Lower leg skin (tissue), 4 donors: ENCODE measurements around the gene MKLN1. TPM values are rescaled to one million over a fixed set of nuclear protein-coding genes. Genes with fewer than 3 reads are reported as not detected.

ENCODE experiments used
- DNase-seq, 2 donors: peaks; one replicate each; pipeline ENCODE4 v3.0.0-alpha.2; 2019; ENCODE audit warnings: low spot score in 2 of 2
- H3K4me3 ChIP-seq: fragments of 200-600 bp; sonication (generic); 2 replicates; pipeline ENCODE4 v1.5.1; 2017; ENCODE audit warnings: mild to moderate bottlenecking, low read depth; ENCODE audit not compliant: poor library complexity, severe bottlenecking
- POLR2A ChIP-seq, 2 donors: fragments of 450-650 bp; IDR thresholded peaks; one replicate each; pipeline ENCODE4 v1.6.1; 2016 to 2017; ENCODE audit warnings: antibody characterized with exemption in 2 of 2, mild to moderate bottlenecking in 1 of 2, moderate library complexity in 1 of 2
- WGBS, 2 donors: methylation state at CpG; one replicate each; pipeline ENCODE4 v1.1.5; 2018; 5-methylcytosine and 5-hydroxymethylcytosine counted together
- intact Hi-C: fragments of 100-400 bp; cut with DNase I; formaldehyde crosslinking; loops from one replicate; pipeline ENCODE4 v1.15.0; 2023; ENCODE audit warnings: low total_unique reads
- total RNA-seq, 4 donors: library from RNA; depleted of rRNA; stranded (reverse); fragments of >200 nt; gene quantifications; one replicate each; pipeline ENCODE4 v1.1.0, GENCODE V29; 2016
- TF ChIP-seq, protein P1 (sequence below), 3 donors: fragments of 450-650 bp; IDR thresholded peaks; one replicate each; pipeline ENCODE4 v1.5.1; 2016; ENCODE audit warnings: antibody characterized with exemption in 3 of 3, mild to moderate bottlenecking in 3 of 3, moderate library complexity in 2 of 3

MKLN1 gene
- total RNA-seq, 4 donors from 2014 or later = 25.7 to 37.8 (median 31.3) TPM

DNA sequence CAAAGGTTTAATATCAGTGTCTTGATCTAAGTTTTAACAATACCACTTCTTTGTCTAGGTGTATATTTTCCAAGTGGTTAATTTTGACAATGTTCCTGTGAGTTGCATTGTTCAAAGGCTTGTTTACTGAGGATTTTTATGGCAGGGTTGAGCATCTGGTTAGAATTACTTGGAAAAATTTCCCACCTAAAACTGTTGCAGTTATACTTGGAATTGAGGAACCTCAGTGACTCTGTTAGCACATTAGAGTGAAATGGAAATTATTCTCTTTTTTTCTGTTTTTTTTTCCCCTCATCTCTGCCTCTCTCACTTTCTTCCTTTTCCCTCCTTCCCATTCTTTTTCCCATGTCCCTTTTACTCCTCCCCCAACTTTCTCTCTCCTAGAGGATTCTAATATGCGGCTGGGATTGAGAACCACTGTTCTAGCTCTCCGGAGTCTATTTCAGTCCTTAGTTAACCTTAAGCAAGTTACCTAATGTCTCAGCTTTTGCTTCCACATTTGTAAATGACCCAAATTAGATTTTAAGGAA lies 121.8 kb downstream of the MKLN1 start:
- H3K4me3 ChIP-seq = no peak overlapping the region
- intact Hi-C loops = no loop called here
- TF ChIP-seq POLR2A (IDR thresholded peaks at IDR 0.05) = no peak
- TF ChIP-seq, protein P1, sequence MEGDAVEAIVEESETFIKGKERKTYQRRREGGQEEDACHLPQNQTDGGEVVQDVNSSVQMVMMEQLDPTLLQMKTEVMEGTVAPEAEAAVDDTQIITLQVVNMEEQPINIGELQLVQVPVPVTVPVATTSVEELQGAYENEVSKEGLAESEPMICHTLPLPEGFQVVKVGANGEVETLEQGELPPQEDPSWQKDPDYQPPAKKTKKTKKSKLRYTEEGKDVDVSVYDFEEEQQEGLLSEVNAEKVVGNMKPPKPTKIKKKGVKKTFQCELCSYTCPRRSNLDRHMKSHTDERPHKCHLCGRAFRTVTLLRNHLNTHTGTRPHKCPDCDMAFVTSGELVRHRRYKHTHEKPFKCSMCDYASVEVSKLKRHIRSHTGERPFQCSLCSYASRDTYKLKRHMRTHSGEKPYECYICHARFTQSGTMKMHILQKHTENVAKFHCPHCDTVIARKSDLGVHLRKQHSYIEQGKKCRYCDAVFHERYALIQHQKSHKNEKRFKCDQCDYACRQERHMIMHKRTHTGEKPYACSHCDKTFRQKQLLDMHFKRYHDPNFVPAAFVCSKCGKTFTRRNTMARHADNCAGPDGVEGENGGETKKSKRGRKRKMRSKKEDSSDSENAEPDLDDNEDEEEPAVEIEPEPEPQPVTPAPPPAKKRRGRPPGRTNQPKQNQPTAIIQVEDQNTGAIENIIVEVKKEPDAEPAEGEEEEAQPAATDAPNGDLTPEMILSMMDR (IDR thresholded peaks at IDR 0.05) = no peak
- no peak for DNase-seq
- WGBS, 2 donors = 93 to 98% methylated on average over 2 of the region's 2 CpGs

GRCh38 chr7:131454498-131454897 lies 126.8 kb downstream of the MKLN1 start:
- no peak for DNase-seq
- H3K4me3 ChIP-seq = no peak overlapping the region
- TF ChIP-seq, protein P1 (IDR thresholded peaks at IDR 0.05) = no peak
- TF ChIP-seq POLR2A (IDR thresholded peaks at IDR 0.05) = no peak
- intact Hi-C loops = no loop called here
- 96 to 97% methylated on average over 1 of the region's 1 CpG for WGBS, 2 donors

- 92 to 94% methylated on average over 2 of the region's 2 CpGs for WGBS, 2 donors
- no peak overlapping the region for H3K4me3 ChIP-seq
- DNase-seq = no peak
- intact Hi-C loops = no loop called here
- no peak for TF ChIP-seq POLR2A (IDR thresholded peaks at IDR 0.05)
- TF ChIP-seq, protein P1 (IDR thresholded peaks at IDR 0.05) = no peak
Measured at GRCh38 chr7:131455001-131455400, 127.3 kb downstream of the MKLN1 start.

DNA sequence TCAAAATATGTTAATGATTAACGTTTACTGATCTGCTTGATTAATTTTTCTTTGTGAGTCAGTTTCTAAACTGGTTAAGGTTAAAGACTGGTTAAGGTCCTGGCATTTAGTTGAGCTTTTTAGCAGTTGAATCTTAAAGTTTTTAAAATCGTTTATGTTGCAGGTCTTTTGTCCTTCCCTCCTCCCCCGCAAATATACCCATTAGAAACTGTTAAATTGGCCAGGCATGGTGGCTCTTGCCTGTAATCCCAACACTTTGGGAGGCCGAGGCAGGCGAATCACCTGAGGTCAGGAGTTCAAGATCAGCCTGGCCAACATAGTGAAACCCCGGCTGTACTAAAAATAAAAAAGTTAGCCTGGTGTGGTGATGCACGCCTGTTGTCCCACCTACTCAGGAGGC lies 127.9 kb downstream of the MKLN1 start:
- intact Hi-C loops = no loop called here
- no peak for TF ChIP-seq POLR2A (IDR thresholded peaks at IDR 0.05)
- TF ChIP-seq, protein P1 (IDR thresholded peaks at IDR 0.05) = no peak
- WGBS, 2 donors = 89 to 93% methylated on average over 7 of the region's 7 CpGs
- no peak overlapping the region for H3K4me3 ChIP-seq
- DNase-seq = no peak

DNA sequence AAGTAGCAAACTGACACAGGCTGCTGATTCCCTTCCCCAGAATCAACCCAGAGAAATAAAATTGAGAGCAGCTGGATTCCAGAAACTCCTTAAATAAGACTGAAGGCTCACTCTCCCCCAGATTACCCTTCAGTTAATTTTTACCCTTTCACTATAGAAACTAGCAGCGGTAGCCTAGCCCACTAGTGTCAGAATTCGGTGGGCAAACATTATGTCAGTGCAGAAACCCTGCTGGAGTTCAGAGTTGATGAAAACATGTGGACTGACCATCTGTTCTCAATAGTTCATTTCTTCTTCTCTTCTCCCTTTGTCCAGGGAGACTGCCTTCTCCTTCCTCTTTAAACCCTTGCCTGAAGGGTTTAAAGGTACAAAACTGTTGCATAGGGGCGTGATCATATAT lies 128.7 kb downstream of the MKLN1 start:
- no peak overlapping the region for H3K4me3 ChIP-seq
- 90 to 94% methylated on average over 3 of the region's 3 CpGs for WGBS, 2 donors
- TF ChIP-seq, protein P1 (IDR thresholded peaks at IDR 0.05) = no peak
- TF ChIP-seq POLR2A (IDR thresholded peaks at IDR 0.05) = no peak
- intact Hi-C loops = no loop called here
- DNase-seq = no peak

DNA sequence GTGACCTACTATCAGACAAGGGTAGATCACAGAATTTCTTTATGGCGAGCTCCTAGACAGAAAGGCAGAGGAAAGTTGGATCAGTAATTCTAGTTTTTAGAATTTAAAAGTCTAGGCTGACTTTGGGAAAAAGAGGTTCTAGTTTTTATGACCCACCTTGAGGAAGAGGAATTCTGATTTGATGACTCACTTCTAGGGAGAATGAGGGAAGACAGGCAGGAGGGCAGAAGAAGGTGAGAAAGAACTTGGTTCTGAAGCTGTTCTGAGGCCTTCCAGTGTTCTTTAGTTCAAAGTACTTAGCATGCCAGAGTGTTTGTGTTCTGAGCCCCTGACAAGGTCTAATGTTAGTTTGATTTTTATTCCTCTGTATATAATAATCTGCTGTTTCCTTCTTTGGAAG lies 131.6 kb downstream of the MKLN1 start:
- DNase-seq = no peak
- intact Hi-C loops = no loop called here
- no peak overlapping the region for H3K4me3 ChIP-seq
- TF ChIP-seq POLR2A (IDR thresholded peaks at IDR 0.05) = no peak
- TF ChIP-seq, protein P1 (IDR thresholded peaks at IDR 0.05) = no peak
- 92 to 100% methylated on average over 1 of the region's 1 CpG for WGBS, 2 donors
